ENCODE measurements around the gene LAMC3.

DNA sequence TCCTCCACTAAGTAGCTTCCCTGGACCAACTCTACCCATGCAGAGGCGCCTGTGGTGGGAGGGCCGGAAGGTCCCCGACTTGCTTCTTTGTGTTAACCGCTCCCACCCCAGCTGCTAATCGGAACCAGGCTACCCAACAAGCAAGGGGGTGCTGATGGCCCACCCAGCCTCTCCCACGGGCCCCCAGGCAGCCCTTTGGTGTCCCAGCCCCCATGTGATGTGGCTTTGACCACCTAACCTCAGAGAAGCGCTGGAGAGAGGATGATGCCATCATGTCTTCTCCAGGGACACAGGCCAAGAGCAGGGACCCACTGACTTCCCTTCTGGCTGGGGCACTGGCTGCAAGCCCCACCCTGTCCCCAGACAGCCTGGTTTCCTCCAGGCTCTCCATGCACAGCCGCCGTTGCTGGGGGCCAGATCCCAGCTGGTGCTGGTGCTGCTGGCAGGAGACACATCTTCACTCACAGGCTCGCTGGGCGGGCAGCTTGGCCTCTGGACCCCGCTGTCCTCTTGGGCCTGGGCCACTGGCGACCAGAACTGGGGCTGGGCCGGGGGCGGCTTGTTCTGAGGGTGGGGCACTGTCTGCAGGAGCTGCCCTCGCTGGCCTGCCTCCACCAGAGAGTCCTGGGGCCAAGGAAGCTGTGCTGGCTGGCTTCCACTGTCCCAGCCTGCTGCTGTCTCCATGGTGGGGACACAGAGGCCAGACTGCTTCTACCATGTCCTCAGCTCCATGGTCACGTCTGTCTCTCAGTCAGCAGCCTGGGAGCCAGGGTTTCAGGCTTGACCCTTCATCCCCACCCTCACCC lies 27.8 kb downstream of the LAMC3 start:
- TF ChIP-seq ELF4 (IDR thresholded peaks at IDR 0.05) (no peak), ARNT (IDR thresholded peaks at IDR 0.05) (no peak), FOXM1 (IDR thresholded peaks at IDR 0.05; ENCODE audit: borderline replicate concordance) (no peak), L3MBTL2 (conservative IDR thresholded peaks at IDR 0.05) (no peak), FOXK2 (IDR thresholded peaks at IDR 0.05) (no peak), SP1 (IDR thresholded peaks at IDR 0.05) (no peak), LEF1 (IDR thresholded peaks at IDR 0.05; ENCODE audit: borderline replicate concordance) (no peak), BHLHE40 (IDR thresholded peaks at IDR 0.05; ENCODE audit: borderline replicate concordance) (no peak), SUZ12 (IDR thresholded peaks at IDR 0.05) (no peak)

Data from HEK293T (cell line).